SK-N-SH treated with all-trans-retinoic acid at 6 μM for 48 hours (cell line): ENCODE data around the gene RET.

ENCODE experiments used
- ATAC-seq: fragments of 200-7000 bp; cut with Tn5 transposase; 3 replicates; pipeline ENCODE4 v1.9.1; 2020; ENCODE audit warnings: mild to moderate bottlenecking, moderate library complexity
- ARNTL ChIP-seq: fragments of 450-650 bp; formaldehyde crosslinking; IDR thresholded peaks from 2 replicates; pipeline ENCODE4 v1.5.0; 2020; ENCODE audit warnings: low read depth, mild to moderate bottlenecking, moderate library complexity, borderline replicate concordance
- BACH2 ChIP-seq: fragments of 250-450 bp; sonication (Bioruptor Pico); IDR thresholded peaks from 2 replicates; pipeline ENCODE4 v1.9.0; 2021; ENCODE audit warnings: mild to moderate bottlenecking, borderline replicate concordance
- CREB5 ChIP-seq: fragments of 250-450 bp; sonication (Bioruptor Pico); IDR thresholded peaks from 2 replicates; pipeline ENCODE4 v1.5.1; 2020; ENCODE audit warnings: low read depth, mild to moderate bottlenecking, moderate library complexity
- CSDC2 ChIP-seq: fragments of 250-450 bp; sonication (Bioruptor Pico); IDR thresholded peaks from 2 replicates; pipeline ENCODE4 v1.5.0; 2020; ENCODE audit warnings: mild to moderate bottlenecking, moderate library complexity
- ESRRG ChIP-seq: fragments of 250-450 bp; sonication (Bioruptor Pico); IDR thresholded peaks from 2 replicates; pipeline ENCODE4 v1.6.1; 2021; ENCODE audit warnings: mild to moderate bottlenecking
- GLIS3 ChIP-seq: fragments of 250-450 bp; sonication (Bioruptor Pico); IDR thresholded peaks from 2 replicates; pipeline ENCODE4 v1.5.0; 2020; ENCODE audit warnings: mild to moderate bottlenecking, moderate library complexity
- ISL1 ChIP-seq: fragments of 250-450 bp; sonication (Bioruptor Pico); IDR thresholded peaks from 2 replicates; pipeline ENCODE4 v2.1.2; 2022; ENCODE audit warnings: mild to moderate bottlenecking, moderate library complexity
- OSR1 ChIP-seq: fragments of 250-450 bp; sonication (Bioruptor Pico); IDR thresholded peaks from 2 replicates; pipeline ENCODE4 v1.8.0; 2022; ENCODE audit warnings: moderate library complexity, mild to moderate bottlenecking, inconsistent platforms
- PATZ1 ChIP-seq: fragments of 250-450 bp; sonication (Bioruptor Pico); IDR thresholded peaks from 2 replicates; pipeline ENCODE4 v1.8.0; 2020; ENCODE audit warnings: mild to moderate bottlenecking, moderate library complexity, borderline replicate concordance
- POU6F1 ChIP-seq: fragments of 250-450 bp; sonication (Bioruptor Pico); IDR thresholded peaks from 2 replicates; pipeline ENCODE4 v1.8.0; 2021; ENCODE audit warnings: low read depth, mild to moderate bottlenecking, moderate library complexity, borderline replicate concordance
- PPARA ChIP-seq: fragments of 250-450 bp; sonication (Bioruptor Pico); IDR thresholded peaks from 2 replicates; pipeline ENCODE4 v1.5.0; 2020; ENCODE audit warnings: mild to moderate bottlenecking, borderline replicate concordance
- RARB ChIP-seq: fragments of 250-450 bp; sonication (Bioruptor Pico); IDR thresholded peaks from 2 replicates; pipeline ENCODE4 v1.8.0; 2021; ENCODE audit warnings: mild to moderate bottlenecking, moderate library complexity
- SNAI2 ChIP-seq: fragments of 250-450 bp; sonication (Bioruptor Pico); IDR thresholded peaks from 2 replicates; pipeline ENCODE4 v1.5.0; 2020; ENCODE audit warnings: mild to moderate bottlenecking, moderate library complexity
- TCF4 ChIP-seq: fragments of 250-450 bp; sonication (Bioruptor Pico); IDR thresholded peaks from 2 replicates; pipeline ENCODE4 v1.8.0; 2021; ENCODE audit warnings: mild to moderate bottlenecking, moderate library complexity, borderline replicate concordance
- TOX ChIP-seq: fragments of 250-450 bp; sonication (Bioruptor Pico); IDR thresholded peaks from 2 replicates; pipeline ENCODE4 v1.8.0; 2021; ENCODE audit warnings: mild to moderate bottlenecking, moderate library complexity, borderline replicate concordance
- TSHZ2 ChIP-seq: fragments of 250-450 bp; sonication (Bioruptor Pico); IDR thresholded peaks from 2 replicates; pipeline ENCODE4 v1.5.0; 2020; ENCODE audit warnings: mild to moderate bottlenecking, moderate library complexity
- ZC3H10 ChIP-seq: fragments of 250-450 bp; sonication (Bioruptor Pico); IDR thresholded peaks from 2 replicates; pipeline ENCODE4 v1.5.1; 2021; ENCODE audit warnings: mild to moderate bottlenecking, moderate library complexity
- ZFP3 ChIP-seq: fragments of 250-450 bp; sonication (Bioruptor Pico); IDR thresholded peaks from 2 replicates; pipeline ENCODE4 v1.5.0; 2020; ENCODE audit warnings: mild to moderate bottlenecking, moderate library complexity
- ZFP30 ChIP-seq: fragments of 450-650 bp; formaldehyde crosslinking; IDR thresholded peaks from 2 replicates; pipeline ENCODE4 v1.5.0; 2022; ENCODE audit warnings: mild to moderate bottlenecking, moderate library complexity
- ZNF565 ChIP-seq: fragments of 450-650 bp; formaldehyde crosslinking; conservative IDR thresholded peaks from 2 replicates; pipeline ENCODE4 v1.5.0; 2020; ENCODE audit warnings: low read depth, mild to moderate bottlenecking, moderate library complexity
- ZNF70 ChIP-seq: fragments of 450-650 bp; formaldehyde crosslinking; IDR thresholded peaks from 2 replicates; pipeline ENCODE4 v1.5.0; 2020; ENCODE audit warnings: mild to moderate bottlenecking, moderate library complexity
- ZNF8 ChIP-seq: fragments of 450-650 bp; formaldehyde crosslinking; IDR thresholded peaks from 2 replicates; pipeline ENCODE4 v1.5.0; 2020; ENCODE audit warnings: mild to moderate bottlenecking, moderate library complexity

The RET gene

GRCh38 chr10:43058716-43059335 is 18.0 kb upstream of the RET start:
- ATAC-seq, result no peak
- TF ChIP-seq POU6F1, result no peak
- TF ChIP-seq BACH2 (CRISPR knock-in tag), result no peak
- TF ChIP-seq OSR1 (CRISPR knock-in tag), result no peak
- TF ChIP-seq CREB5 (CRISPR knock-in tag), result no peak
- no peak for TF ChIP-seq ZFP3 (CRISPR knock-in tag)
- no peak for TF ChIP-seq CSDC2
- TF ChIP-seq ESRRG (CRISPR knock-in tag), result no peak

- TF ChIP-seq BACH2 (CRISPR knock-in tag) (no peak), SNAI2 (no peak), ZNF70 (CRISPR knock-in tag) (no peak), ISL1 (no peak)
- TF ChIP-seq, all 23 proteins: peak for 0
- ATAC-seq, result no peak
These were observed 17.5 kb upstream of the RET start for GRCh38 chr10:43059336-43059720.

- no peak for ATAC-seq
- TF ChIP-seq CREB5 (CRISPR knock-in tag) (no peak), OSR1 (CRISPR knock-in tag) (no peak), ZNF70 (CRISPR knock-in tag) (no peak), ISL1 (no peak), CSDC2 (no peak), PPARA (CRISPR knock-in tag) (no peak), PATZ1 (no peak), TCF4 (CRISPR knock-in tag) (no peak), ZC3H10 (CRISPR knock-in tag) (no peak), RARB (CRISPR knock-in tag) (no peak), BACH2 (CRISPR knock-in tag) (no peak), TOX (no peak), TSHZ2 (CRISPR knock-in tag) (no peak), ZNF565 (CRISPR knock-in tag) (no peak), ZNF8 (CRISPR knock-in tag) (no peak), ZFP30 (no peak), GLIS3 (CRISPR knock-in tag) (no peak), POU6F1 (no peak), ARNTL (no peak), ESRRG (CRISPR knock-in tag) (no peak)
These were observed 17.0 kb upstream of the RET start for GRCh38 chr10:43059828-43060227.
